HepG2 (cell line): ENCODE results near the gene TXNDC12. TPM values are rescaled to one million over a fixed set of nuclear protein-coding genes. Genes with fewer than 3 reads are reported as not detected.

Experiments
- ATF2 ChIP-seq: sonication (generic); formaldehyde crosslinking; IDR thresholded peaks from 2 replicates; pipeline ENCODE4 v1.4.0; 2020; ENCODE audit warnings: missing genetic modification reagents
- BRCA1 ChIP-seq: sonication (generic); formaldehyde crosslinking; IDR thresholded peaks from 2 replicates; pipeline ENCODE4 v1.4.0; 2020; ENCODE audit warnings: missing genetic modification reagents
- CEBPZ ChIP-seq: IDR thresholded peaks from 2 replicates; pipeline ENCODE4 v1.6.1; 2012; ENCODE audit warnings: low read length, improper control_type of control experiment
- EP300 ChIP-seq, 3 experiments: sonication (generic) in 1 of 3; formaldehyde crosslinking in 1 of 3; IDR thresholded peaks; 2 replicates each; pipeline versions ENCODE4 v1.5.1 to v1.6.1; 2011 to 2020; ENCODE audit warnings: low read depth in 2 of 3, low read length in 2 of 3, borderline replicate concordance in 1 of 3, improper control_type of control experiment in 1 of 3, mild to moderate bottlenecking in 1 of 3, missing genetic modification reagents in 1 of 3, moderate library complexity in 1 of 3
- FOXO1 ChIP-seq: sonication (generic); formaldehyde crosslinking; IDR thresholded peaks from 2 replicates; pipeline ENCODE4 v1.4.0; 2020; ENCODE audit warnings: missing genetic modification reagents
- HDAC1 ChIP-seq: sonication (generic); formaldehyde crosslinking; IDR thresholded peaks from 2 replicates; pipeline ENCODE4 v1.5.1; 2020; ENCODE audit warnings: mild to moderate bottlenecking, missing genetic modification reagents
- HDAC2 ChIP-seq: sonication (generic); formaldehyde crosslinking; IDR thresholded peaks from 2 replicates; pipeline ENCODE4 v1.4.0; 2020; ENCODE audit warnings: missing genetic modification reagents
- IKZF5 ChIP-seq: IDR thresholded peaks from 2 replicates; pipeline ENCODE4 v1.6.1; 2018; ENCODE audit warnings: missing genetic modification reagents, mild to moderate bottlenecking, missing compliant biosample characterization
- PHB2 ChIP-seq: fragments of 450-650 bp; IDR thresholded peaks from 2 replicates; pipeline ENCODE4 v1.6.1; 2018; ENCODE audit not compliant: partially characterized antibody
- RERE ChIP-seq: IDR thresholded peaks from 2 replicates; pipeline ENCODE4 v1.6.1; 2016; ENCODE audit warnings: low read depth, missing genetic modification reagents, missing compliant biosample characterization
- SKIL ChIP-seq: sonication (generic); formaldehyde crosslinking; IDR thresholded peaks from 2 replicates; pipeline ENCODE4 v1.8.0; 2022; ENCODE audit warnings: missing genetic modification reagents, mild to moderate bottlenecking, moderate library complexity, borderline replicate concordance
- TRIM24 ChIP-seq: sonication (generic); formaldehyde crosslinking; IDR thresholded peaks from 2 replicates; pipeline ENCODE4 v1.8.0; 2022; ENCODE audit warnings: mild to moderate bottlenecking, missing genetic modification reagents
- ZNF816 ChIP-seq: sonication (generic); formaldehyde crosslinking; IDR thresholded peaks from 2 replicates; pipeline ENCODE4 v1.8.0; 2022; ENCODE audit warnings: missing genetic modification reagents, mild to moderate bottlenecking, borderline replicate concordance
- polyA plus RNA-seq, 8 experiments: library from polyadenylated mRNA; depleted of rRNA in 3 of 8; stranded (reverse) in 7 of 8; unstranded in 1 of 8; fragments of >200 nt; fragmentation: Illumina TruSeq in 4 of 8; extraction: Trizol in 4 of 8; gene quantifications; 2 replicates each; pipeline versions ENCODE4 v1.2.1 to v1.2.3, GENCODE V29; 2011 to 2016; ENCODE audit warnings: low read depth in 4 of 8, missing spikeins in 1 of 8, mixed read lengths in 1 of 8; ENCODE audit not compliant: insufficient read depth in 1 of 8
- total RNA-seq, 5 experiments: library from RNA; depleted of rRNA; stranded (reverse); fragments of >200 nt; fragmentation: Illumina TruSeq; extraction: Trizol; gene quantifications; 2 replicates each; pipeline ENCODE4 v1.2.3, GENCODE V29; 2016; ENCODE audit warnings: low read depth in 1 of 5

TXNDC12 gene
- total and polyA plus RNA-seq, 2 of the 13 experiments (the other 11 are each of a cell fraction or from before 2014, with no cell fraction given) = 65.6 to 67.2 TPM

- TF ChIP-seq RERE (CRISPR knock-in tag) = peak; percentile 96
- TF ChIP-seq HDAC2 (CRISPR knock-in tag) = peak; percentile 82
- no peak for TF ChIP-seq CEBPZ
- peak; percentile 55; the same call in 1 of the 2 replicates for TF ChIP-seq SKIL (CRISPR knock-in tag)
- TF ChIP-seq HDAC1 (CRISPR knock-in tag) = peak; percentile 50; the same call in 1 of the 2 replicates
- peak; percentile 33; the same call in 1 of the 2 replicates for TF ChIP-seq IKZF5 (CRISPR knock-in tag)
- TF ChIP-seq PHB2 = no peak
- no peak for TF ChIP-seq TRIM24
- no peak for TF ChIP-seq ZNF816 (CRISPR knock-in tag)
- TF ChIP-seq BRCA1 (CRISPR knock-in tag) = no peak
- peak; percentile 45; the same call in 1 of the 2 replicates for TF ChIP-seq ATF2 (CRISPR knock-in tag)
- TF ChIP-seq EP300 (IDR thresholded peaks at IDR 0.05; ENCODE audit: low read depth in 2 of 2, low read length in 2 of 2) = peak in 1 of 2 experiments; percentile 73; a peak in 2 of 4 replicates
- peak; percentile 73; the same call in 1 of the 2 replicates for TF ChIP-seq EP300 (CRISPR knock-in tag; IDR thresholded peaks at IDR 0.05; ENCODE audit: borderline replicate concordance)
- TF ChIP-seq FOXO1 (CRISPR knock-in tag) = peak; percentile 67; the same call in 1 of the 2 replicates
Observed at GRCh38 chr1:51976846-51977602, 78.0 kb downstream of the TXNDC12 start (continued).
